H1 (cell line): ENCODE measurements around the gene IFI30. TPM values are rescaled to one million over a fixed set of nuclear protein-coding genes. Genes with fewer than 3 reads are reported as not detected.

Experiments
- CTCF ChIA-PET: fragments of 300-600 bp; sonication (Branson Sonifier 250); formaldehyde crosslinking; loops from one replicate; lab custom pipeline; 2021; ENCODE audit not compliant: partially characterized antibody; lab: Charles Lee
- POLR2A ChIA-PET: fragments of 300-600 bp; sonication (Branson Sonifier 250); formaldehyde crosslinking; loops from one replicate; lab custom pipeline; 2021; ENCODE audit warnings: inconsistent platforms; ENCODE audit not compliant: partially characterized antibody; lab: Charles Lee
- DNase-seq, 2 experiments: peaks; one replicate each; pipeline versions ENCODE4 v3.0.0 to v3.0.0-alpha.2; 2010 to 2022; ENCODE audit warnings: low spot score in 2 of 2, low read depth in 1 of 2, mixed read lengths in 1 of 2
- FAIRE-seq: peaks from 2 replicates; lab custom pipeline; 2011; peaks lifted over from hg19 to GRCh38; lab: Jason Lieb, UNC
- H2AFZ ChIP-seq: 2 replicates; pipeline ENCODE4 v1.8.1; 2012; ENCODE audit warnings: low read length, inconsistent platforms
- H2AK5ac ChIP-seq: 2 replicates; pipeline ENCODE4 v1.6.1; 2013; ENCODE audit warnings: low read depth, low read length
- H2BK120ac ChIP-seq: replicated peaks from 2 replicates; pipeline ENCODE3; 2013; ENCODE audit warnings: low read depth, low read length, inconsistent platforms
- H2BK12ac ChIP-seq: 2 replicates; pipeline ENCODE4 v1.6.1; 2013; ENCODE audit warnings: low read depth, low read length
- H2BK15ac ChIP-seq: 2 replicates; pipeline ENCODE4 v1.6.1; 2013; ENCODE audit warnings: low read length
- H2BK20ac ChIP-seq: 2 replicates; pipeline ENCODE4 v1.6.1; 2013; ENCODE audit warnings: low read length
- H2BK5ac ChIP-seq: 2 replicates; pipeline ENCODE4 v1.6.1; 2013; ENCODE audit warnings: low read depth, low read length
- H3K14ac ChIP-seq: 2 replicates; pipeline ENCODE4 v1.6.1; 2013; ENCODE audit warnings: inconsistent platforms; ENCODE audit not compliant: insufficient read length
- H3K18ac ChIP-seq: 2 replicates; pipeline ENCODE4 v1.6.1; 2013; ENCODE audit warnings: low read length; ENCODE audit errors: extremely low read depth
- H3K23ac ChIP-seq: 2 replicates; pipeline ENCODE4 v1.6.1; 2013; ENCODE audit warnings: inconsistent platforms; ENCODE audit not compliant: insufficient read length
- H3K23me2 ChIP-seq: 2 replicates; pipeline ENCODE4 v1.6.1; 2013; ENCODE audit warnings: low read depth, low read length
- H3K27ac ChIP-seq: 2 replicates; pipeline ENCODE4 v1.6.1; 2011; ENCODE audit warnings: low read depth, low read length, inconsistent platforms
- H3K27me3 ChIP-seq, 4 experiments: replicated peaks in 1 of 4; 1 replicate in 1 of 4; 2 replicates in 3 of 4; pipeline versions ENCODE4 v1.6.1 to v1.8.1; 2011 to 2013; ENCODE audit warnings: low read length in 3 of 4, mild to moderate bottlenecking in 3 of 4, inconsistent platforms in 2 of 4, mixed read lengths in 2 of 4, moderate library complexity in 1 of 4; ENCODE audit not compliant: control insufficient read depth in 3 of 4, insufficient read depth in 3 of 4; ENCODE audit errors: extremely low read depth in 1 of 4
- H3K36me3 ChIP-seq, 4 experiments: 2 replicates each; pipeline versions ENCODE4 v1.6.1 to v1.8.1; 2011 to 2013; ENCODE audit warnings: mild to moderate bottlenecking in 4 of 4, low read length in 3 of 4, moderate library complexity in 2 of 4, control low read depth in 1 of 4, inconsistent platforms in 1 of 4; ENCODE audit not compliant: insufficient read depth in 4 of 4, control insufficient read depth in 2 of 4
- H3K4ac ChIP-seq: replicated peaks from 2 replicates; pipeline ENCODE3; 2013; ENCODE audit warnings: low read length, low read depth, mixed read lengths, inconsistent platforms; ENCODE audit not compliant: insufficient read length
- H3K4me1 ChIP-seq, 4 experiments: replicated peaks in 1 of 4; 1 replicate in 1 of 4; 2 replicates in 3 of 4; pipeline versions ENCODE4 v1.6.1 to v1.8.1; 2011 to 2013; ENCODE audit warnings: low read length in 3 of 4, inconsistent platforms in 2 of 4, mixed read lengths in 1 of 4; ENCODE audit not compliant: insufficient read depth in 4 of 4, control insufficient read depth in 3 of 4
- H3K4me2 ChIP-seq, 2 experiments: 2 replicates each; pipeline versions ENCODE4 v1.6.1 to v1.8.1; 2011 to 2013; ENCODE audit warnings: low read depth in 2 of 2, low read length in 2 of 2, control low read depth in 1 of 2, inconsistent platforms in 1 of 2, mild to moderate bottlenecking in 1 of 2; ENCODE audit not compliant: insufficient read depth in 1 of 2
- H3K4me3 ChIP-seq, 4 experiments: fragments of 200-600, 300-600 bp in 1 of 4; sonication (generic), shearing (Covaris generic), sonication (Bioruptor Twin) in 1 of 4; 2 replicates each; pipeline versions ENCODE4 v1.5.1 to v1.8.1; 2011 to 2016; ENCODE audit warnings: low read length in 4 of 4, low read depth in 3 of 4, control low read depth in 2 of 4, inconsistent platforms in 2 of 4, mild to moderate bottlenecking in 2 of 4, mixed read lengths in 1 of 4, moderate library complexity in 1 of 4; ENCODE audit not compliant: insufficient read depth in 2 of 4; ENCODE audit errors: extremely low read depth in 1 of 4
- H3K56ac ChIP-seq: replicated peaks from 2 replicates; pipeline ENCODE3; 2013; ENCODE audit warnings: low read depth, mild to moderate bottlenecking, mixed read lengths, low read length, inconsistent platforms; ENCODE audit not compliant: insufficient read length
- H3K79me1 ChIP-seq: 2 replicates; pipeline ENCODE4 v1.6.1; 2013; ENCODE audit warnings: low read depth, low read length, control low read depth
- H3K79me2 ChIP-seq, 2 experiments: 2 replicates each; pipeline versions ENCODE4 v1.6.1 to v1.8.1; 2012 to 2013; ENCODE audit warnings: low read length in 2 of 2, mild to moderate bottlenecking in 2 of 2, inconsistent platforms in 1 of 2; ENCODE audit not compliant: insufficient read depth in 2 of 2, control insufficient read depth in 1 of 2
- H3K9ac ChIP-seq, 4 experiments: replicated peaks in 1 of 4; 1 replicate in 1 of 4; 2 replicates in 3 of 4; pipeline versions ENCODE4 v1.6.1 to v1.8.1; 2011 to 2013; ENCODE audit warnings: low read depth in 3 of 4, low read length in 3 of 4, control low read depth in 2 of 4, mild to moderate bottlenecking in 2 of 4, moderate library complexity in 2 of 4, inconsistent platforms in 1 of 4; ENCODE audit errors: extremely low read depth in 1 of 4
- H3K9me3 ChIP-seq, 2 experiments: 2 replicates each; pipeline versions ENCODE4 v1.6.1 to v1.8.1; 2012 to 2013; ENCODE audit warnings: mild to moderate bottlenecking in 2 of 2, moderate library complexity in 2 of 2, control low read depth in 1 of 2, inconsistent platforms in 1 of 2, low read depth in 1 of 2, low read length in 1 of 2, mixed read lengths in 1 of 2; ENCODE audit not compliant: insufficient read depth in 2 of 2
- H4K20me1 ChIP-seq, 2 experiments: replicated peaks in 1 of 2; 2 replicates each; pipeline versions ENCODE3 to v1.8.1; 2011 to 2013; ENCODE audit warnings: inconsistent platforms in 2 of 2, low read length in 2 of 2, mild to moderate bottlenecking in 1 of 2; ENCODE audit not compliant: insufficient read depth in 2 of 2, control insufficient read depth in 1 of 2
- H4K5ac ChIP-seq: 2 replicates; pipeline ENCODE4 v1.6.1; 2013; ENCODE audit warnings: low read length, low read depth, mixed read lengths, inconsistent platforms; ENCODE audit not compliant: insufficient read length
- H4K8ac ChIP-seq: 2 replicates; pipeline ENCODE4 v1.8.0; 2013; ENCODE audit warnings: mild to moderate bottlenecking, moderate library complexity, low read length, inconsistent platforms; ENCODE audit not compliant: insufficient read depth; ENCODE audit errors: extremely low read depth
- H4K91ac ChIP-seq: replicated peaks from 2 replicates; pipeline ENCODE3; 2013; ENCODE audit warnings: low read length, mixed read lengths, inconsistent platforms; ENCODE audit not compliant: insufficient read length
- CHD1 ChIP-seq: IDR thresholded peaks from 2 replicates; pipeline ENCODE4 v1.6.1; 2012; ENCODE audit warnings: low read depth, low read length, improper control_type of control experiment
- HDAC2 ChIP-seq, 2 experiments: fragments of 300-600 bp in 1 of 2; sonication (generic) in 1 of 2; IDR thresholded peaks; 2 replicates each; pipeline ENCODE4 v1.6.1; 2011 to 2012; ENCODE audit warnings: low read depth in 2 of 2, low read length in 2 of 2, mild to moderate bottlenecking in 2 of 2, moderate library complexity in 2 of 2, borderline replicate concordance in 1 of 2, inconsistent platforms in 1 of 2
- KDM1A ChIP-seq: fragments of 200-600, 300-600 bp; sonication (generic); IDR thresholded peaks from 2 replicates; pipeline ENCODE4 v1.7.1; 2016; ENCODE audit warnings: mild to moderate bottlenecking, low read length, borderline replicate concordance
- WGBS, 2 experiments: shearing (Covaris generic) in 1 of 2; methylation state at CpG; one replicate each; pipeline versions ENCODE4 v1.1.6 to v1.1.7; 2013 to 2015; ENCODE audit warnings: low lambda C conversion rate in 2 of 2, mixed read lengths in 2 of 2, inconsistent platforms in 1 of 2, low coverage in 1 of 2, missing lambda C conversion rate in 1 of 2; ENCODE audit not compliant: insufficient replicate concordance in 2 of 2, insufficient coverage in 1 of 2, insufficient read length in 1 of 2; ENCODE audit errors: extremely low coverage in 1 of 2, missing lambda C conversion rate in 1 of 2; 5-methylcytosine and 5-hydroxymethylcytosine counted together
- polyA plus RNA-seq, 7 experiments: library from polyadenylated mRNA; depleted of rRNA in 3 of 7; stranded (reverse) in 5 of 7; unstranded in 2 of 7; fragments of >200 nt in 5 of 7; fragments of 200-250 nt in 2 of 7; gene quantifications; 1 replicate in 5 of 7; 2 replicates in 1 of 7; 4 replicates in 1 of 7; pipeline versions ENCODE4 v1.2.1 to v1.2.3, GENCODE V29; 2011 to 2013; ENCODE audit warnings: missing spikeins in 2 of 7, mixed read lengths in 2 of 7
- total RNA-seq: library from RNA; stranded (reverse); fragmentation: NEBNext Ultra II Directional; extraction: Animal tissue kit (Norgen Biotek cat#: 25700); gene quantifications from 2 replicates; pipeline ENCODE4 v1.2.1, GENCODE V29; 2021

IFI30 gene
- total and polyA plus RNA-seq, 2 of the 8 experiments (the other 6 are each of a cell fraction or from before 2014, with no cell fraction given) = 28.9 to 62.4 TPM

DNA sequence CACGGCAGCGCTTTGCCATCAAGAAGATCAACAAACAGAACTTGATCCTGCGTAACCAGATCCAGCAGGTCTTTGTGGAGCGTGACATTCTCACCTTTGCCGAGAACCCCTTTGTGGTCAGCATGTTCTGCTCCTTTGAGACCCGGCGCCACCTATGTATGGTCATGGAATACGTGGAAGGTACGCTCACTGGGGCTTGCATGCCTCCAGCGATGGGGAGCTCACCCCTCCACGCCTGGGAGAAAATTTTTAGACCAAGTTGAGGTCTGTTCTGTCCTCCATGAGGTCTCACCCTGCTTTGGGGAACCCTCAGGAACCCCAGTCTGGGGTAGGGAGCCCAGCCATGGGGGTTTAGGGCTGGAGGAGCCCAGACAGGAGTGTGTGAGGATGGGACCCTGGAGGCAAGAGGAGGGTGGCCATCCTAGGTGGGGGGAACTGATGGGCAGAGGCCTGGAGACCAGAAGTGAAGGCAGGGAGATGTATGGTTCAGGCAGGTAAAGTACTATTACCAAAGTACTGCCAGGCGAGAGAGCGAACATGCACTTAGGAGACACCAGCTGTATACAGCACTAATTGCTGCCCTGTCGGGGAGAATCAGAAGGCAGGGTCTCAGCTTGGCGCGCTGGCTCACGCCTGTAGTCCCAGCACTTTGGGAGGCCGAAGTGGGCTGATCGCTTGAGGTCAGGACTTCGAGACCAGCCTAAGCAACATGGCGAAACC is 42.9 kb upstream of the IFI30 start:
- H3K9me3 ChIP-seq = no peaks in the 10 kb centered on the region
- H4K91ac ChIP-seq = no peak overlapping the region
- H3K27me3 ChIP-seq = no peaks in the 10 kb centered on the region
- H2BK15ac ChIP-seq = no peak overlapping the region
- H3K4ac ChIP-seq = no peak overlapping the region
- H4K20me1 ChIP-seq = peaks cover 0 to 2% of the 10 kb centered on the region in 2 experiments
- H3K4me1 ChIP-seq = no peaks in the 10 kb centered on the region
- peak overlapping the region; percentile 71; the same call in 1 of the 2 replicates for H4K8ac ChIP-seq
- no peak overlapping the region for H3K18ac ChIP-seq
- no peak overlapping the region for H3K9ac ChIP-seq
- H3K56ac ChIP-seq = no peak overlapping the region
- no peak overlapping the region for H3K27ac ChIP-seq
- H3K4me2 ChIP-seq = no peak overlapping the region
- H3K36me3 ChIP-seq = peaks cover 0 to 15% (median 8%) of the 10 kb centered on the region in 4 experiments; a peak in 6 of 8 replicates
- FAIRE-seq (no peak), DNase-seq (no peak)
- ChIA-PET CTCF (interaction anchor here (0.7 to 1.6 kb wide), 3 partner anchors 14 to 72 kb away, joined by 3 to 4 read pairs (median 3); no protein-coding TSS in a partner anchor), POLR2A (interaction anchor here (0.7 to 1.2 kb wide), 3 partner anchors 10 to 150 kb away, joined by 3 to 4 read pairs (median 3); partner anchors contain the start of gene JUND)
- H2BK120ac ChIP-seq = no peak overlapping the region
- no peak overlapping the region for H3K14ac ChIP-seq
- no peaks in the 10 kb centered on the region for H3K23me2 ChIP-seq
- no peak overlapping the region for H3K23ac ChIP-seq
- no peak overlapping the region for H2BK20ac ChIP-seq
- no peak overlapping the region for H2AK5ac ChIP-seq
- TF ChIP-seq CHD1 = no peak
- peak; percentile 89 for TF ChIP-seq KDM1A
- peak in 1 of 2 experiments; percentile 75; a peak in 1 of 4 replicates for TF ChIP-seq HDAC2 (IDR thresholded peaks at IDR 0.05; ENCODE audit: borderline replicate concordance in 1 of 2, low read depth in 2 of 2, low read length in 2 of 2)
- no peaks in the 10 kb centered on the region for H3K79me2 ChIP-seq
- 92% methylated on average over 21 of the region's 21 CpGs; no CpG with 5 or more reads in 1 of the 2 experiments for WGBS, 2 experiments
- no peak overlapping the region for H3K4me3 ChIP-seq
- H3K79me1 ChIP-seq = no peaks in the 10 kb centered on the region
- no peak overlapping the region for H2BK5ac ChIP-seq
- H4K5ac ChIP-seq = no peak overlapping the region
- no peak overlapping the region for H2AFZ ChIP-seq
- H2BK12ac ChIP-seq = no peak overlapping the region
